K562 (cell line): Measurements from ENCODE around the gene CAAP1. TPM values are rescaled to one million over a fixed set of nuclear protein-coding genes. Genes with fewer than 3 reads are reported as not detected.
A peak's percentile ranks its signal among the peaks of the same experiment; 100 is the strongest.

Experiments used
- ATF7 ChIP-seq: fragments of 450-650 bp; IDR thresholded peaks from 2 replicates; pipeline ENCODE4 v1.7.1; 2014; ENCODE audit warnings: mild to moderate bottlenecking, moderate library complexity
- CREB3L1 ChIP-seq: fragments of 450-650 bp; IDR thresholded peaks from 2 replicates; pipeline ENCODE4 v1.6.1; 2014; ENCODE audit warnings: low read depth, mild to moderate bottlenecking, moderate library complexity, borderline replicate concordance
- GABPA ChIP-seq: fragments of 200-800 bp; sonication (Bioruptor generic); conservative IDR thresholded peaks from 2 replicates; pipeline ENCODE4 v1.6.1; 2016; ENCODE audit warnings: low read depth, missing genetic modification characterization, missing compliant biosample characterization
- GMEB1 ChIP-seq: fragments of 250-450 bp; sonication (Bioruptor Pico); IDR thresholded peaks from 2 replicates; pipeline ENCODE4 v1.4.0; 2020; ENCODE audit warnings: mild to moderate bottlenecking
- HCFC1 ChIP-seq: IDR thresholded peaks from 2 replicates; pipeline ENCODE4 v1.6.1; 2012; ENCODE audit warnings: low read depth, low read length, improper control_type of control experiment
- KDM5B ChIP-seq: fragments of 200-600 bp; sonication (generic); IDR thresholded peaks from 2 replicates; pipeline ENCODE4 v1.6.1; 2012; ENCODE audit warnings: low read depth, mild to moderate bottlenecking, moderate library complexity, low read length, control low read depth, inconsistent platforms; ENCODE audit not compliant: insufficient replicate concordance
- SOX6 ChIP-seq: fragments of 450-650 bp; IDR thresholded peaks from 2 replicates; pipeline ENCODE4 v1.6.1; 2014; ENCODE audit warnings: mild to moderate bottlenecking
- ZKSCAN3 ChIP-seq: fragments of 250-450 bp; sonication (Bioruptor Pico); IDR thresholded peaks from 2 replicates; pipeline ENCODE4 v1.4.0; 2020
- ZNF165 ChIP-seq: fragments of 250-450 bp; sonication (Bioruptor Pico); IDR thresholded peaks from 2 replicates; pipeline ENCODE4 v1.4.0; 2020; ENCODE audit warnings: borderline replicate concordance
- ZNF592 ChIP-seq: fragments of 450-650 bp; IDR thresholded peaks from 2 replicates; pipeline ENCODE4 v1.6.1; 2017; ENCODE audit warnings: antibody characterized with exemption, mild to moderate bottlenecking
- polyA plus RNA-seq, 8 experiments: library from polyadenylated mRNA; depleted of rRNA in 4 of 8; stranded (reverse) in 5 of 8; unstranded in 3 of 8; fragments of >200 nt; fragmentation: Nextera tagmentation in 2 of 8; fragmentation: Illumina TruSeq in 1 of 8; extraction: Ambion mirVana in 2 of 8; extraction: Trizol in 1 of 8; gene quantifications; 2 replicates each; pipeline versions ENCODE4 v1.2.1 to v1.2.3, GENCODE V29; 2011 to 2014; ENCODE audit warnings: inconsistent platforms in 1 of 8, missing spikeins in 1 of 8
- total RNA-seq, 7 experiments: library from RNA; depleted of rRNA in 6 of 7; stranded (reverse); fragments of >200 nt in 6 of 7; fragmentation: Illumina TruSeq in 2 of 7; extraction: Trizol in 2 of 7; gene quantifications; 2 replicates each; pipeline versions ENCODE4 v1.2.1 to v1.2.3, GENCODE V29; 2011 to 2021; ENCODE audit warnings: low replicate concordance in 1 of 7

CAAP1 gene
- total and polyA plus RNA-seq, 9 of the 15 experiments (the other 6 are each of a cell fraction or from before 2014, with no cell fraction given), result 8.9 to 17.4 (median 15.3) TPM

GRCh38 chr9:26892251-26893029 lies at the start of gene CAAP1 (continued):
- TF ChIP-seq GABPA (tag) (peak; percentile 94), HCFC1 (peak; percentile 75), ZKSCAN3 (CRISPR knock-in tag) (no peak), ATF7 (peak; percentile 20; the same call in 1 of the 2 replicates), GMEB1 (CRISPR knock-in tag) (peak; percentile 35; the same call in 1 of the 2 replicates), ZNF165 (CRISPR knock-in tag) (no peak), SOX6 (0 out of 2 replicates have a peak, but pooled peaks have one; percentile 10), CREB3L1 (peak; percentile 38; the same call in 1 of the 2 replicates), KDM5B (peak; percentile 77), ZNF592 (no peak)
